ENCODE measurements around the gene EXTL2.

- TF ChIP-seq HCFC1 (IDR thresholded peaks at IDR 0.05; ENCODE audit: low read length) (no peak), REST (IDR thresholded peaks at IDR 0.05; ENCODE audit: low read depth, low read length) (no peak), EZH2 (IDR thresholded peaks at IDR 0.05; ENCODE audit: borderline replicate concordance, control insufficient read depth, low read depth, low read length) (no peak), RELA (IDR thresholded peaks at IDR 0.05; ENCODE audit: borderline replicate concordance, partially characterized antibody) (no peak), POLR2A (IDR thresholded peaks at IDR 0.05; ENCODE audit: low read depth, low read length) (no peak), ZNF592 (IDR thresholded peaks at IDR 0.05) (no peak), YY1 (IDR thresholded peaks at IDR 0.05; ENCODE audit: low read depth, low read length) (no peak), MAX (IDR thresholded peaks at IDR 0.05; ENCODE audit: low read depth, low read length) (no peak), EP300 (IDR thresholded peaks at IDR 0.05; ENCODE audit: borderline replicate concordance in 1 of 2, control insufficient read depth in 1 of 2, low read depth in 2 of 2, low read length in 2 of 2) (no peak), ZNF274 (IDR thresholded peaks at IDR 0.05; ENCODE audit: insufficient read depth, insufficient read length) (no peak), CHD1 (IDR thresholded peaks at IDR 0.05; ENCODE audit: low read depth, low read length) (no peak), CTCF (IDR thresholded peaks at IDR 0.05 in 2 of 3, conservative IDR thresholded peaks at IDR 0.05 in 1 of 3; ENCODE audit: control insufficient read depth in 2 of 3, extremely low read depth in 1 of 3, insufficient read depth in 1 of 3, low read depth in 3 of 3, low read length in 3 of 3) (no peak), POLR2AphosphoS5 (IDR thresholded peaks at IDR 0.05; ENCODE audit: low read length) (no peak), NFYB (IDR thresholded peaks at IDR 0.05; ENCODE audit: insufficient read depth, low read depth, low read length) (no peak)
Observed at GRCh38 chr1:100835866-100836842, 58.5 kb downstream of the EXTL2 start.
